HFF-Myc (cell line): ENCODE measurements around the gene SUSD5.

Source experiments
- DNase-seq: peaks from one replicate; pipeline ENCODE4 v3.0.0-alpha.2; 2011; ENCODE audit warnings: low read depth; ENCODE audit errors: extremely low read depth
- H3K4me3 ChIP-seq: replicated peaks from 2 replicates; pipeline ENCODE4 v1.5.1; 2011; ENCODE audit warnings: low read depth, mild to moderate bottlenecking, control low read depth, low read length
- CTCF ChIP-seq: IDR thresholded peaks from 2 replicates; pipeline ENCODE4 v1.5.1; 2012; ENCODE audit warnings: mild to moderate bottlenecking, low read depth, low read length, control low read depth; ENCODE audit errors: missing control alignments

SUSD5 gene

DNA sequence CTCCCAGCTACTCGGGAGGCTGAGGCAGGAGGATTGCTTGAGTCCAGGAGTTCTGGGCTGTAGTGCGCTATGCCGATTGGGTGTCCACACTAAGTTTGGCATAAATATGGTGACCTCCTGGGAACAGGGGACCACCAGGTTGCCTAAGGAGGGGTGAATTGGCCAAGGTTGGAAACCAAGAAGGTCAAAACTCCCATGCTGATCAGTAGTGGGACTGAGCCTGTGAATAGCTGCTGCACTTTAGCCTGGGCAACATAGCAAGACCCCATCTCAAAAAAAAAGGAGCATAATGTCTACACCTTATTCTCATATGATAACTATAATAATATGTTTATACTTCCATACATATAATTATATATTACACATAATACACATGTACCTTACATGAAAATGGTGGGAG lies 115.6 kb downstream of the SUSD5 start:
- DNase-seq = no peak
- no peak overlapping the region for H3K4me3 ChIP-seq
- no peak for TF ChIP-seq CTCF

DNA sequence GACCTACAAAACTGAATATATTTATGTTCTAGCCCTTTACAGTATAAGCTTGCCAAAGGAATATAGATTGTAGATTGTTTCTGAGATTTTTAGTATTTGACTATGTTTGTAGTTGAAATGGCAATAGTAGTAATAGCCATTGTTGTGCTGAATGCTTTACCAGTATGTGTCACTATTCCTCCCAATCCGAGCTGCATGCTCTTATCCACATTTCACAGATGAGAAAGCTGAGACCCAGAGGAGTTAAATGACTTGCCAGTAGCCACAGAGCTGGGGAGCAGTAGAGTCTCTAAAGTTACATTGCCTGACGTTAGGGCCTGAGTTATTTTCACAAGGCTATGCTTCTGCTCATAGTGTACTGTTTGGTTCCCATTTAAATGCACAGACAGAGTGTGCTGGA lies 118.4 kb downstream of the SUSD5 start:
- no peak for DNase-seq
- no peak overlapping the region for H3K4me3 ChIP-seq
- no peak for TF ChIP-seq CTCF
